PC-9 (cell line): ENCODE data around the gene MICAL3. TPM values are rescaled to one million over a fixed set of nuclear protein-coding genes. Genes with fewer than 3 reads are reported as not detected.

Experiments used
- BruUV-seq: library from RNA; stranded (reverse); fragments of 400-500 nt; replicated peaks from 2 replicates; lab custom pipeline; 2021; lab: Mats Ljungman, UMichigan
- CTCF ChIA-PET: fragments of 300-600 bp; sonication (Branson Sonifier 250); formaldehyde crosslinking; loops from one replicate; lab custom pipeline; 2022; ENCODE audit warnings: antibody characterized with exemption; lab: Charles Lee
- POLR2A ChIA-PET: fragments of 300-600 bp; sonication (Branson Sonifier 250); formaldehyde crosslinking; loops from one replicate; lab custom pipeline; 2022; ENCODE audit warnings: antibody characterized with exemption; ENCODE audit not compliant: unreplicated experiment; lab: Charles Lee
- DNase-seq, 2 experiments: peaks; one replicate each; pipeline versions ENCODE4 v3.0.0 to v3.0.0-alpha.2; 2015 to 2022; ENCODE audit warnings: mixed read lengths in 1 of 2
- H2AFZ ChIP-seq: fragments of 200-600 bp; sonication (generic); 2 replicates; pipeline ENCODE4 v1.8.1; 2017; ENCODE audit warnings: antibody characterized with exemption
- H3F3A ChIP-seq: fragments of 200-600 bp; sonication (generic); 2 replicates; pipeline ENCODE4 v1.8.1; 2017; ENCODE audit warnings: antibody characterized with exemption, mild to moderate bottlenecking, low read depth; ENCODE audit not compliant: insufficient read depth
- H3K27ac ChIP-seq: fragments of 200-600 bp; sonication (generic); 2 replicates; pipeline ENCODE4 v1.6.1; 2016; ENCODE audit warnings: mixed run types
- H3K27me3 ChIP-seq: fragments of 200-600 bp; sonication (generic); 2 replicates; pipeline ENCODE4 v1.6.1; 2016; ENCODE audit warnings: low read depth, mixed run types; ENCODE audit not compliant: insufficient read depth
- H3K36me3 ChIP-seq: fragments of 200-600 bp; sonication (generic); 2 replicates; pipeline ENCODE4 v1.6.1; 2016; ENCODE audit warnings: low read depth, mixed run types
- H3K4me1 ChIP-seq: fragments of 200-600 bp; sonication (generic); replicated peaks from 2 replicates; pipeline ENCODE4 v1.6.1; 2016; ENCODE audit warnings: mixed run types; ENCODE audit not compliant: insufficient read depth
- H3K4me2 ChIP-seq: fragments of 200-600 bp; sonication (generic); 2 replicates; pipeline ENCODE4 v1.6.1; 2017; ENCODE audit warnings: mixed run types
- H3K4me3 ChIP-seq: fragments of 200-600 bp; sonication (generic); 2 replicates; pipeline ENCODE4 v1.6.1; 2016; ENCODE audit warnings: mixed run types
- H3K79me2 ChIP-seq: fragments of 200-600 bp; sonication (generic); 2 replicates; pipeline ENCODE4 v1.6.1; 2017; ENCODE audit warnings: low read depth, mixed run types
- H3K9me2 ChIP-seq: fragments of 200-600 bp; sonication (generic); 2 replicates; pipeline ENCODE4 v1.8.1; 2017; ENCODE audit warnings: mild to moderate bottlenecking; ENCODE audit not compliant: insufficient read depth
- H3K9me3 ChIP-seq: fragments of 200-600 bp; sonication (generic); 2 replicates; pipeline ENCODE4 v1.8.1; 2016; ENCODE audit warnings: low read depth; ENCODE audit not compliant: insufficient read depth
- H4K20me1 ChIP-seq: fragments of 200-600 bp; sonication (generic); 2 replicates; pipeline ENCODE4 v1.8.1; 2017; ENCODE audit not compliant: insufficient read depth
- EZH2 ChIP-seq: fragments of 200-600 bp; sonication (generic); IDR thresholded peaks from 2 replicates; pipeline ENCODE4 v1.8.0; 2017; ENCODE audit warnings: antibody characterized with exemption, low read depth
- intact Hi-C: fragments of 100-400 bp; cut with micrococcal nuclease; formaldehyde crosslinking; loops from one replicate; pipeline ENCODE4 v1.10.0; 2022; ENCODE audit not compliant: unreplicated experiment
- microRNA-seq: library from miRNA; unstranded; fragments of <30 nt; microRNA quantifications from one replicate; pipeline ENCODE4 v1.2.0, GENCODE V29; 2021; ENCODE audit warnings: borderline number of aligned reads, borderline replicate concordance
- total RNA-seq: library from RNA; stranded (reverse); gene quantifications from 2 replicates; pipeline ENCODE4 v1.2.3, GENCODE V29; 2021
- TF ChIP-seq, protein P1 (sequence below): fragments of 200-600 bp; sonication (generic); conservative IDR thresholded peaks from 2 replicates; pipeline ENCODE4 v1.6.1; 2017; ENCODE audit warnings: mixed run types, antibody characterized with exemption, mild to moderate bottlenecking, moderate library complexity

The MICAL3 gene
- total RNA-seq, 1 experiment from 2014 or later = 27.4 TPM

DNA sequence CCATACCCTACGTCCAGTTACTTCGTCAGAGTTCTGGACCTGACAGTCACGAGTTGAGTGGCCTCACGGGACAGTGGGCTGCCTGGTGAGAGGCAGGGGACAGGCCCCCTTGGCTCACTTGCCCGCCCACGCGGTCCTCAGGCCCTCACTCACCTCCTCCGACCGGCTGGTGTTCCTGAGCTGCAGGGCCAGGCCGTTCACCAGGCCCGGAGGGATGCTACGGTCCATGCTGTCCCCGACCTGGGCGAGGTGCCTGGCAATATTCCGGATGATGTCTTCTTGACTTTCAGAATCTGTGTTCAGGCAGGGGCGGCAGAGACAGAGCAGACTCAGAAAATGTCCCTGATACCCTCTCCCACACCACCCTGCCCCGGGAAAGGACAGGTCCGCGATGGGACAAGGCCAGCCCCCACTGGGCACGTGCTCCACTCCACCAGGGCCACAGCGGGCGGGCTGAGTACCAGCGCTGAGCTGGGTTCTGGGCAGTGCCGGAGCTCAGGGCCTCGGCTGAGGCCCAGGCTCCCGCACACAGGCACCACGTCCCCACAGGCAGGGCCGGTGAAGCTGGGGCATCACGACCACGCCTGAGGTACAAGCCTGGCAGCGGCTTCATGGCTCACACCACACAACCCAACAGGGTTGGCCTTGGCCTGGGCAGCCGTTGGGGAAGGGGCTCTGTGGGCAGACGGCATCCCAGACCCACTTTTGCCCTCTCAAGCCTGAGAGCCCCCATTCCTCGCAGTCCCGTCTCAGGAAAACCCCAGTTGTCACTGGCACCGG lies 285.0 kb downstream of the MICAL3 start:
- H4K20me1 ChIP-seq = no peaks in the 10 kb centered on the region; the same call in 1 of the 2 replicates
- BruUV-seq = no TSS peak
- H3K4me2 ChIP-seq = no peak overlapping the region
- TF ChIP-seq, protein P1, sequence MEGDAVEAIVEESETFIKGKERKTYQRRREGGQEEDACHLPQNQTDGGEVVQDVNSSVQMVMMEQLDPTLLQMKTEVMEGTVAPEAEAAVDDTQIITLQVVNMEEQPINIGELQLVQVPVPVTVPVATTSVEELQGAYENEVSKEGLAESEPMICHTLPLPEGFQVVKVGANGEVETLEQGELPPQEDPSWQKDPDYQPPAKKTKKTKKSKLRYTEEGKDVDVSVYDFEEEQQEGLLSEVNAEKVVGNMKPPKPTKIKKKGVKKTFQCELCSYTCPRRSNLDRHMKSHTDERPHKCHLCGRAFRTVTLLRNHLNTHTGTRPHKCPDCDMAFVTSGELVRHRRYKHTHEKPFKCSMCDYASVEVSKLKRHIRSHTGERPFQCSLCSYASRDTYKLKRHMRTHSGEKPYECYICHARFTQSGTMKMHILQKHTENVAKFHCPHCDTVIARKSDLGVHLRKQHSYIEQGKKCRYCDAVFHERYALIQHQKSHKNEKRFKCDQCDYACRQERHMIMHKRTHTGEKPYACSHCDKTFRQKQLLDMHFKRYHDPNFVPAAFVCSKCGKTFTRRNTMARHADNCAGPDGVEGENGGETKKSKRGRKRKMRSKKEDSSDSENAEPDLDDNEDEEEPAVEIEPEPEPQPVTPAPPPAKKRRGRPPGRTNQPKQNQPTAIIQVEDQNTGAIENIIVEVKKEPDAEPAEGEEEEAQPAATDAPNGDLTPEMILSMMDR = no peak
- TF ChIP-seq EZH2 = no peak
- no peaks in the 10 kb centered on the region for H3K9me2 ChIP-seq
- intact Hi-C loops = loop anchor here (5.0 kb wide), 1 partner anchor 182 kb away; no protein-coding TSS in a partner anchor
- H3K36me3 ChIP-seq = no peaks in the 10 kb centered on the region
- H3K9me3 ChIP-seq = no peaks in the 10 kb centered on the region
- CTCF ChIA-PET = no interaction called here
- POLR2A ChIA-PET = no interaction called here
- no peaks in the 10 kb centered on the region for H3K4me1 ChIP-seq
- H3K4me3 ChIP-seq = no peak overlapping the region
- no peak for DNase-seq
- no peaks in the 10 kb centered on the region for H3K27me3 ChIP-seq
- H3K27ac ChIP-seq = no peak overlapping the region
- H3K79me2 ChIP-seq = no peaks in the 10 kb centered on the region
- H3F3A ChIP-seq = no peaks in the 10 kb centered on the region
- no peak overlapping the region for H2AFZ ChIP-seq

DNA sequence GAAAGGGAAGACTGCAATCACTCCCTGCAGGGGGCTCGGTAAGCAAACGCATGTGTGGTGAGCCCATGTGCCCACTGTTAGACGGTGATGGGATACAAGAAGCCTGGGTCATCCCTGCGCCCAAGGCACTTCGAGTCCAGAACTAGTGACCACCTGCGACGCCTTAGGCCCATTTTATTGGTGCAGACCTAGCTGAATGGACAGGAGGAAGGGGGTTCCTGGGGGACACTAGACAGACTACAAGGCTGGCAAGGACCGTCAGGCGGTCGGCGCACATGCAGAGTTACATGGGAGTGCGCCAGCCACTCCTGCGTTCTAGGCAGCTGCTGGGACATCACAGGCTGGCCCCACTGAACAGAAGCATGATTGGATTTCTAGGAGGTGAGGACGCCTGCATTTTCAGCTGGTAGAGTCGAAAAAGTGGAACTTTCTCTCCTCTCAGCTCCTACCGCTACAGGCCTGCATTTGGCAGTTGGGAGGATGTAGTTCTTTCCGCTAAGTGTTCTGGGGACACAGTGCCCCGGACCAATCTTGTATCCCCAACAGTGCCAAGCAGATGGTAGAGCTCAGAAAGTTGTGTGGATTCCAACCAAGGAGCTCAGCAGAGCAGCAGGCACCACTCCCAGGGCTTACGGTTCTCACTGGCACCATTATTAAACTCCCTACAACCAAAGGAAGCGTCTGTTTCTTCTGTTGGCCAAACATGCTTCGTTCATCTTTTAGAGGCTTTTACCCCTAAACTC lies 285.8 kb downstream of the MICAL3 start:
- intact Hi-C loops = loop anchor here (5.0 kb wide), 1 partner anchor 181 kb away; no protein-coding TSS in a partner anchor
- no peak for DNase-seq
- Histone ChIP-seq H3K27me3 (no peaks in the 10 kb centered on the region), H2AFZ (no peak overlapping the region), H3K4me3 (no peak overlapping the region), H3K4me1 (no peaks in the 10 kb centered on the region), H3K36me3 (no peaks in the 10 kb centered on the region), H3K9me2 (no peaks in the 10 kb centered on the region), H3K9me3 (no peaks in the 10 kb centered on the region), H3K27ac (no peak overlapping the region), H3K79me2 (no peaks in the 10 kb centered on the region), H3F3A (no peaks in the 10 kb centered on the region), H3K4me2 (no peak overlapping the region), H4K20me1 (no peaks in the 10 kb centered on the region; the same call in 1 of the 2 replicates)
- no TSS peak for BruUV-seq
- POLR2A ChIA-PET = no interaction called here
- TF ChIP-seq EZH2 = no peak
- TF ChIP-seq, protein P1 = no peak
- CTCF ChIA-PET = no interaction called here

Small RNAs within 50 kb of the gene (microRNA-seq; reads per million reads assigned to microRNA genes)
- gene MIR3198-1 = not detected
- not detected for gene MIR648

Other genes starting within 250 kb of the MICAL3 start
- gene PEX26, start 53.4 kb upstream of the MICAL3 start, total RNA-seq = 30.0 and 36.2 TPM in 2 replicates
- gene TUBA8, start 86.2 kb upstream of the MICAL3 start, total RNA-seq = 0.72 TPM in 1 of 2 replicates, not detected in the other
- gene USP18, start 125.6 kb upstream of the MICAL3 start, total RNA-seq = 5.8 and 6.7 TPM in 2 replicates